ENCODE data around the gene CWC22.
"Not testable (repeated sequence)": the region's sequence is repeated elsewhere in the genome, so short reads cannot be mapped to it uniquely, and the experiment has no call there.

Gene CWC22

DNA sequence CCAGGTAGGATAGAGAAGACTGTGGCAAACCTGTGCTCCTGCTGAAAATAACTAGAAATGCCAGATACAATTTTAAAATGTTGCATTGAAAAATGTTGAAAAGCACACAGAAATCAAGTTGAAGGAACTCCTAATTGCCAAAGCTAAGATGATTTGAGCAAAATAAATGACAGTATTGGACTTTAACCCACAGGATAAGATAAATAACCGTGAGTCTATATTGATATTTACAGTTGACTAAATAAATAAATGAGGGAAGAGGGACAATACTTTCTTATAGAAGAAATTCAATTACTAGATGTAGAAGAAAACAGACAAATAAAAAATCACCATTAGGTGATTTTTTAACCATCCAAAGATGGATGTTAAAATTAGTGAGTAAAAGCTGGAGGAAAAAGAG, 59.0 kb downstream of the CWC22 start:
- no peak for DNase-seq

DNA sequence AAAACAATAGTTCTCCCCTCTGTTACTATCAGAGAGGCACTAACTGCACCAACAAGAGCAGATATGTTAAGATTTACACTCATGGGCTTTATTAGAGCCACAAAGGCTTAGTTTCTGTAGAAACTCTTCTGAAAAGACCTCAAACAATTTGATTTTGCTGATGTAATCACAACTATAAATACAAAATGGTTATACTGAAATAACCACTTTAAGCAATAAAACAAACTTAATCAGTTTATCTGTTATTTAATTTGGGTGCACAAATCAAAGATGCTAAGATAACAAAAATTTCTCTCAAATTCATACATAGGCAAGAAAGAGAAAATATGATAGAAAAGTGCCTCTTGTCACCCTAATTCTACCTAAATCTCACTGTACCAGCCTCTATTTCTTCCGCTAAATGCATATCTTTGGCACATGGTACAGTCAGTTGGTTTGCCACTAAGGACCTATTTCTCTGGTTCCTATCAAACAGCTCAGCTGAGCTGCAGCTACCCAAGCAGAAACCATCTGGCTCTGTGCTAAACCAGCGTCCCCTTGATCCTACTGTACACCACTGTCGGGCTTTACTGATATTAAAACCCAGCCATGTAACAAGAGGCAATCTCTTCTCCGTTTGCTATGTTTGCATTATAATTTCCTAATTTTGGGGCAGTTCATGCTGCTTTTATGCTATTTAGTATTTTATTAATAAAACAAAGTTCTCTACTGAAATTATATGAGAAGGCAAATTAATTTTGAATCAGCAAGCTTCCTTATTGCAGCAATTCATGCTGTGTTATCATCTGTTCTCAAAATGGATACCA, 60.1 kb downstream of the CWC22 start:
- no peak for DNase-seq

- no peak for DNase-seq
These were observed 60.8 kb downstream of the CWC22 start for GRCh38 chr2:179946346-179946745.

DNA sequence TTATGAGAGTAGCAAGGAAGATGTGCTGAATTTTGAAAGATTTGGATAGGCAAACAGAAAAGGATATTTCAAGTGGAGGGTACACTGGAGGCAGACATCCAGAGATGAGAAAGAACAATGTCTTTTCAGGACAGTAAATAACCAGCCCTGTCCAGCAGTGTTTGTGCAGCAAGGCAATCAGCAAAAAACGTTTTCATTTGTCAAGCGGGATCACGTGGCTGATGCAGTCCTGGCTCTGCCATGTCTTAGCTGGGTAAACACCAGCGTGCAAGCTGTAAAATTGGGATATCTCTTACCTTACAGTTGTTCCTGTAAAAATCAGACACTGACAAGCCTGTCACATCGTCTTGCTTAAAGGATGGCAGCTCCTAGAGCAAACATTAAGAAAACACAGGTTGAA, 67.8 kb downstream of the CWC22 start:
- no peak for DNase-seq

GRCh38 chr2:179938026-179938425, 69.1 kb downstream of the CWC22 start:
- DNase-seq, result no peak

- DNase-seq, result no peak
These were observed 70.4 kb downstream of the CWC22 start for GRCh38 chr2:179936654-179937053.

GRCh38 chr2:179936141-179936540, 71.0 kb downstream of the CWC22 start:
- no peak for DNase-seq

GRCh38 chr2:179932786-179933185, 74.3 kb downstream of the CWC22 start:
- DNase-seq, result no peak

DNA sequence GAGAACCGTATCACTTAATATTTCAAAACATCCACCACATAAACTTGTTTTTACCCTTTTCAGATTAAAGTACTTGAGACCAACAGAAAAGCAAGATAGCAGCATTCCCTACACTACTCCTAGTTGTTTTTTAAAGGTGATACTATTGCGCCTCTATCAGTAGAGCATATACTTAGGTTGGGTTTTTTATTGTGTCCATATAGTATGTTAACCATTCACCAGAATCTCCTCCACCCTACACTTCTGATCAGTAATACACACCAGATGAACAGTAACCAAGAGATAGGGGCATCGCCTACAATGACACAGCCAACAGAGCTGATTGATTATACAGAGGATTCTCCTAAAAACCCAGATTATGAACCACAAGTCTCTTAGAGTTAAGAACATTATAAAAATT, 75.6 kb downstream of the CWC22 start:
- no peak for DNase-seq

GRCh38 chr2:179929997-179930396, 77.1 kb downstream of the CWC22 start:
- DNase-seq, result not testable (repeated sequence)

DNA sequence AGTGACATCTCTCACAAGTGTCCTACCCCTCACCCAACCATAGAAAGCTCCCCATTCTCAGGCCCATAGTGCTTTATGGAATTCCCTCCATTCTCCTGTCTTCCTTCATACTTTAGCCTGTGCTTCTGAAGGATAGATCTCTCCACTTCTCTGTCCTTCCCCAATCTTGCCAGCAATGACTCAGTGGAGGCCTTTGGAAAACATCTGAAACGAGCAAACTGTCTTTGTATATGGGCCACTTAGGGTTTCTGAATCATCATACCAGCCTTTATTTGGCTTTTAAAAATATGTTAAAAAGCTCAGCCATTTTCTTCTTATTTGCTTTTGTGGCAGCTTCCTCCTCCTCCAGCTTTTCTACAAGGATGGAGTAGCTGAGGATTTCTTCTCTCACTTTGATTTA, 80.1 kb downstream of the CWC22 start:
- DNase-seq, result no peak

DNA sequence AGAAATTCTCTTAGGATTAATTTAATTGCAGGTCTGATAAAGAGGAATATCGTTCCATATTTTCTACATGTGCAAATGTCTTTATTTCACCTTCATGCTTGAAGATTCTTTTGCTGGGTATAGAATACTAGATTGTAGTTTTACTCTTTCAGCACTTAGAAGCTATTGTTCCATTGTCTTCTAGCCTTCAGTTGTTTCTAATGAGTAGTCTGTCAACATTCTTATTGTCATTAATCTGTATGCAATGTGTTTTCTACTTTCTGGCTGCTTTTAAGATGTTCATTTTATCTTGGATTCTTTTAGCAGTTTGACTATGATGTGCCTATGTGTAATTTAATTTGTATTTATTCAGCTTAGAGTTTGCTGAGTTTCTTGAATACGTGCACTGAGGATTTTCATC, 81.4 kb downstream of the CWC22 start:
- no peak for DNase-seq

DNA sequence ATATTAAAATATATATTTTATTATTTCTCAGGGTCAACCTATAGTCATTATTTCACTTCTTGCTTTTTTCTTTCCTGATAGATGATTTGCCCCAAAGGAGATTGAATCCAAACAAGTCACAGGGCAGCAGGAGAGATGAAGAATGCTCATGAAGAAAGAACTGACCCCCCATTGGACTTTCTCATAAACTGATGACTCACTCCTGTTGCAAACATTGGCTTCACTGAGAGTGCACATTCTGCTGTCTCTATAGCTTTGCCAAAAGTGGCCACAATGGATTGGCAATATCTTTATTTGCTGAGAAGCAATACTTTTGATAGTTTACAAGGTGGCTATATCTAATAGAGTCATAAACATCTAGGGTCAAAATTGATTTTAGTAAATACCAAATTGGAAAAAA, 89.8 kb downstream of the CWC22 start:
- DNase-seq, result no peak

DNA sequence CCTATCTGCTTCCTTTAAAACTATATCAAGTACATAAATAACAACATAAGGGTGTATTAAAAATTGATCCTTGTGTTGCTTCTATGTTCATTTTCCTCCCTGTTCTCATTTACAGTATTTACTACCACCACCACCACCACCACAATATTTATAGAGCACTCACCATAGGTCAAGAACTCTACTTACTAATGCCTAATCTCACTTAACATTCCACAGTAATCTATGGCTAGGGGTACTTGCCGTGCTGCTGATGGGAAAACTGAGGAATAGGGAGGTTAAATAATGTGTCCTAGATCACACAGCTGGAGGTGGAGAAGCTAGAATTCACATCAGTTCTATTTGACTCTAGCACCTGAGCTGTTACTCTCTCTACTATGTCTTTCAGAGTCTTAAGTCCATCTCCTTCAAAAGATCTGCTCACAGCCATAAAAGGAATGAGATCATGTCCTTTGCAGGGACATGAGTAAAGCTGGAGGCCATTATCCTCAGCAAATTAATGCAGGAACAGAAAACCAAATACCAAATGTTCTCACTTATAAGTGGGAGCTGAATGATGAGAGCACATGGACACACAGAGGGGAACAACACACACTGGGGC, 91.6 kb downstream of the CWC22 start:
- no peak for DNase-seq

DNA sequence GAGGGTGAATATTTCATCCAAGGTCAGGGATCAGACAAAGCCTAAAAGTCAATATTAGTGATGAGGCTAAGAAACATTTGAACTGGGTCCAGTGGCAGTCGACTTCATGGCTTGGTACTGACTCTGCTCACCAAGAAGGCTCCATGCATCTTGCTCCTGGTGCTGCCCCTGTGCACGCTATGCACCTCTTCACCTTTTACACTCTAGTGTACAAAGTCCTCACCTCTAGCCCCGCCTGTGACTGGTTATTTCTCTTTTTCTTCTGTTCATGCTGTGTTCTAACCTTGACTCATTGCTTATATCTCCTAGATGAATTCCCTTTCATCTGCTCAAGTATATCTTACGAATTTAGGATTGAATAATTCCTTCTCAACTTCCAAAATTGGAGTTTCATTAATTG, 93.3 kb downstream of the CWC22 start:
- DNase-seq, result no peak

DNA sequence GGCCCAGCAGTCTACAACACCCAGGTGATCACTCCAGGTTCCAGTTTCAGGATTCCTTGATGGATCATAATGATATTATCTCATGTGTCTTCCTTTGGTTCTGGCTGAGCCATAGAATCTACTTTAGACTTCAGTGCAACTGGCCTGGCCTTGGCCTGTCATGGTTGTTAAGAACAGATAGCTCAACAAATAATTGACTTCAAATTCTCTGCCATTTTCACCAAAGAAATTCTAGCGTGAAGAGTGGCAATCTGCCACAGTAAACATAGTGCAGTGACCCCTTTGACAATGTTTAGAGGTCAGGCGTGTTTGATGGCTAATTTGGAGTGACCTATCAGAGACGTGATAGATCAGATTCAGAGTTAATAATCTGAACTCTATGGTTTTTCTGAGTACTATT, 95.5 kb downstream of the CWC22 start:
- DNase-seq, result no peak

DNA sequence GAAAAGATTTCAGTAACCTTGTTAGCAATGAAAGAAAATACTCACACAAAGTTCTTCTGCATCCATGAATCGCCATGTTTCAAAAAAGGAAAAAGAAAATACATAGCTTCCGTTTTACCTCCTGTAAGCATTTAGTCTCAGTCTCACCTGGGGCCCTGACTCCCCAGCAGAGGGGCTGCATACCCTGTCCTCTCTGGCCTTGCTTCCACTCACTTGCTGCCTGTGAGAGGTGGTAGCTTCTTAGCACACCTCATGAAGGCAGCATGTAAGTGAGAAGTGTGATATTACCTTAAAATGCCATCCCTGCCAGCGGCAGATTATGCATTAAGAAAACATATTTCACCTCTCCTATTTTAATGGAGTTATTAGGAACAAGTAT, 96.4 kb downstream of the CWC22 start:
- no peak for DNase-seq

GRCh38 chr2:179909845-179910734, 97.0 kb downstream of the CWC22 start:
- DNase-seq, result no peak

- DNase-seq, result no peak
These were observed 106.4 kb downstream of the CWC22 start for GRCh38 chr2:179900655-179901054.

- no peak for DNase-seq
These were observed 107.4 kb downstream of the CWC22 start for GRCh38 chr2:179899666-179900065.

DNA sequence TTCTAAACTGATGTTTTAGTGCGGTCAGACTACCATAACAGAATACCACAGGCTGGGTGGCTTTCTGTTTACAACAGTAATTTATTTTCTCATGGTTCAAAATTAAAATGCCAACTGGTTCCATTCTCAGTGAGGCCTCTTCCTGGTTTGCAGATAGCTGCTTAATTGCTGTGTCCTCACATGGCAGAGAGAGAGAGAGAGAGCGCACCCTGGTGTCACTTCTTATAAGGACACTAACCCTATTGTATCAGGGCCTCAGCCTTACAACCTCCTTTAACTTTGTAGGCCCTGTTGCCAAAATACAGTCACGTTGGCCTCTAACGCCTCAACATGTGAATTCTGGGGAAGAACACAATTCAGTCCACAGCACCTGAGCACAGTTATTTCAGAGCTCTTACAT, 108.2 kb downstream of the CWC22 start:
- DNase-seq, result peak; percentile 14

All from NCI-H510A treated with DMSO at 0.1 percent for 48 hours (cell line).